Measurements from ENCODE around the gene IL27RA.
A peak's percentile ranks its signal among the peaks of the same experiment; 100 is the strongest.
"Not testable (repeated sequence)": the region's sequence is repeated elsewhere in the genome, so short reads cannot be mapped to it uniquely, and the experiment has no call there.

IL27RA gene

GRCh38 chr19:14048443-14049153 is 17.0 kb downstream of the IL27RA start:
- no peaks in the 10 kb centered on the region for H3K27me3 ChIP-seq (ENCODE audit: low read depth, low read length)
- no peak overlapping the region for H2AFZ ChIP-seq (ENCODE audit: low read depth, low read length)
- no peak overlapping the region for H3K27ac ChIP-seq (ENCODE audit: low read length)
- no peaks in the 10 kb centered on the region for H3K9me3 ChIP-seq (ENCODE audit: insufficient read depth, low read length)
- no peaks in the 10 kb centered on the region for H4K20me1 ChIP-seq (ENCODE audit: insufficient read depth, low read length)
- no peak overlapping the region for H3K4me2 ChIP-seq (ENCODE audit: low read length)
- no peaks in the 10 kb centered on the region for H3K79me2 ChIP-seq (ENCODE audit: low read length)
- TF ChIP-seq EZH2phosphoT487 (IDR thresholded peaks at IDR 0.05; ENCODE audit: low read depth) (no peak), CTCF (IDR thresholded peaks at IDR 0.05; ENCODE audit: low read depth, low read length) (peak; percentile 94)
- H3K4me3 ChIP-seq (ENCODE audit: low read length), result no peak overlapping the region
- no peaks in the 10 kb centered on the region for H3K4me1 ChIP-seq (ENCODE audit: low read length)
- peaks cover 18% of the 10 kb centered on the region for H3K36me3 ChIP-seq (replicated peaks; ENCODE audit: low read depth, low read length)
- no peak overlapping the region for H3K9ac ChIP-seq (ENCODE audit: low read length)

GRCh38 chr19:14050512-14050911 is 18.9 kb downstream of the IL27RA start:
- no peaks in the 10 kb centered on the region for H3K27me3 ChIP-seq (ENCODE audit: low read depth, low read length)
- H3K9ac ChIP-seq (ENCODE audit: low read length), result no peak overlapping the region
- H4K20me1 ChIP-seq (ENCODE audit: insufficient read depth, low read length), result no peaks in the 10 kb centered on the region
- H3K9me3 ChIP-seq (ENCODE audit: insufficient read depth, low read length), result no peaks in the 10 kb centered on the region
- H3K27ac ChIP-seq (ENCODE audit: low read length), result no peak overlapping the region
- TF ChIP-seq CTCF (IDR thresholded peaks at IDR 0.05; ENCODE audit: low read depth, low read length), result no peak
- no peak for TF ChIP-seq EZH2phosphoT487 (IDR thresholded peaks at IDR 0.05; ENCODE audit: low read depth)
- no peak overlapping the region for H3K4me2 ChIP-seq (ENCODE audit: low read length)
- H2AFZ ChIP-seq (ENCODE audit: low read depth, low read length), result no peak overlapping the region
- no peaks in the 10 kb centered on the region for H3K4me1 ChIP-seq (ENCODE audit: low read length)
- peaks cover 18% of the 10 kb centered on the region for H3K36me3 ChIP-seq (replicated peaks; ENCODE audit: low read depth, low read length)
- H3K4me3 ChIP-seq (ENCODE audit: low read length), result no peak overlapping the region
- H3K79me2 ChIP-seq (ENCODE audit: low read length), result no peaks in the 10 kb centered on the region

GRCh38 chr19:14050961-14051360 is 19.4 kb downstream of the IL27RA start:
- peaks cover 18% of the 10 kb centered on the region for H3K36me3 ChIP-seq (replicated peaks; ENCODE audit: low read depth, low read length)
- not testable (repeated sequence) for H3K4me3 ChIP-seq (ENCODE audit: low read length); H3K79me2 ChIP-seq (ENCODE audit: low read length); H3K27me3 ChIP-seq (ENCODE audit: low read depth, low read length); H3K27ac ChIP-seq (ENCODE audit: low read length); H3K9me3 ChIP-seq (ENCODE audit: insufficient read depth, low read length); H2AFZ ChIP-seq (ENCODE audit: low read depth, low read length); H3K4me1 ChIP-seq (ENCODE audit: low read length); H3K4me2 ChIP-seq (ENCODE audit: low read length); H4K20me1 ChIP-seq (ENCODE audit: insufficient read depth, low read length); H3K9ac ChIP-seq (ENCODE audit: low read length)

GRCh38 chr19:14051980-14052379 is 20.4 kb downstream of the IL27RA start:
- H3K4me3 ChIP-seq (ENCODE audit: low read length), result no peak overlapping the region
- H3K36me3 ChIP-seq (replicated peaks; ENCODE audit: low read depth, low read length), result peaks cover 18% of the 10 kb centered on the region
- no peak overlapping the region for H3K9ac ChIP-seq (ENCODE audit: low read length)
- no peak overlapping the region for H3K4me2 ChIP-seq (ENCODE audit: low read length)
- H4K20me1 ChIP-seq (ENCODE audit: insufficient read depth, low read length), result no peaks in the 10 kb centered on the region
- H3K27me3 ChIP-seq (ENCODE audit: low read depth, low read length), result no peaks in the 10 kb centered on the region
- H3K27ac ChIP-seq (ENCODE audit: low read length), result no peak overlapping the region
- H3K4me1 ChIP-seq (ENCODE audit: low read length), result no peaks in the 10 kb centered on the region
- no peak for TF ChIP-seq CTCF (IDR thresholded peaks at IDR 0.05; ENCODE audit: low read depth, low read length)
- TF ChIP-seq EZH2phosphoT487 (IDR thresholded peaks at IDR 0.05; ENCODE audit: low read depth), result no peak
- no peaks in the 10 kb centered on the region for H3K79me2 ChIP-seq (ENCODE audit: low read length)
- H2AFZ ChIP-seq (ENCODE audit: low read depth, low read length), result no peak overlapping the region
- H3K9me3 ChIP-seq (ENCODE audit: insufficient read depth, low read length), result no peaks in the 10 kb centered on the region

Measured in OCI-LY3 (cell line).